Parathyroid adenoma (tissue), 2 donors: ENCODE measurements around the gene AP3B2.

ENCODE experiments used
- H2AFZ ChIP-seq: fragments of 300-600 bp; sonication (generic); one replicate; pipeline ENCODE4 v1.7.0; 2017; ENCODE audit warnings: antibody characterized with exemption, mild to moderate bottlenecking
- H3K27ac ChIP-seq: fragments of 300-600 bp; sonication (generic); one replicate; pipeline ENCODE4 v1.7.0; 2017
- H3K27me3 ChIP-seq: fragments of 300-600 bp; sonication (generic); one replicate; pipeline ENCODE4 v1.7.0; 2017; ENCODE audit warnings: low read length; ENCODE audit not compliant: control insufficient read depth, insufficient read depth
- H3K36me3 ChIP-seq: fragments of 300-600 bp; sonication (generic); one replicate; pipeline ENCODE4 v1.7.0; 2017; ENCODE audit warnings: low read length; ENCODE audit not compliant: control insufficient read depth, insufficient read depth
- H3K4me1 ChIP-seq: fragments of 300-600 bp; sonication (generic); one replicate; pipeline ENCODE4 v1.7.0; 2017; ENCODE audit warnings: control low read depth
- H3K4me2 ChIP-seq: fragments of 300-600 bp; sonication (generic); one replicate; pipeline ENCODE4 v1.7.0; 2017; ENCODE audit warnings: low read length
- H3K4me3 ChIP-seq: fragments of 300-600 bp; sonication (generic); one replicate; pipeline ENCODE4 v1.7.0; 2017; ENCODE audit warnings: low read depth, low read length
- H3K79me2 ChIP-seq: fragments of 300-600 bp; sonication (generic); one replicate; pipeline ENCODE4 v1.7.0; 2017; ENCODE audit warnings: control low read depth
- H3K9ac ChIP-seq: fragments of 300-600 bp; sonication (generic); one replicate; pipeline ENCODE4 v1.7.0; 2017; ENCODE audit warnings: mild to moderate bottlenecking
- H3K9me3 ChIP-seq: fragments of 300-600 bp; sonication (generic); one replicate; pipeline ENCODE4 v1.7.0; 2017; ENCODE audit warnings: low read length; ENCODE audit not compliant: control insufficient read depth
- TF ChIP-seq, protein P1 (sequence below): fragments of 300-600 bp; sonication (generic); IDR thresholded peaks from one replicate; pipeline ENCODE4 v1.7.0; 2017; ENCODE audit warnings: antibody characterized with exemption, mild to moderate bottlenecking
- donor health status: primary hyperparathyroidism.

Gene AP3B2

DNA sequence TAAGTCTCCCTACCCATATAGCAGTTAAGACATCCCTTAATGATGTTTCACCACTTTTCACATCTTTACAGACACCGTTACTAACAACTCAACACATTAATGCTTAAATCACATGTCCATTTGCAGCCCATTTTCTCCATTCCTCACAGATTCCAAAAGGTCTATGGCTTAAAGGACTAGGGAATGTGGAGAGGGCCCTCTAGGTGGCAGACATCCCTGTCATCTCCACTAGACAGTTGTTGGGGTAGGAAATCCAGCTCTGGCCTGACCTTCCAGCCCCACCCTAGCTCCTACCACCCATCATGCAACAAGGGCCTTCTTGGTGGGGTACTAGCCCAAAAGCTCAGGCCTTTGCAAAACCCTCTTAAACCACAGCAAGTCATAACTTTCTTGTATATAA is 87.7 kb downstream of the AP3B2 start:
- Histone ChIP-seq H2AFZ (no peak overlapping the region), H3K79me2 (no peaks in the 10 kb centered on the region), H3K36me3 (no peaks in the 10 kb centered on the region), H3K9ac (no peak overlapping the region), H3K9me3 (no peaks in the 10 kb centered on the region), H3K4me3 (no peak overlapping the region), H3K4me1 (no peaks in the 10 kb centered on the region), H3K27me3 (no peaks in the 10 kb centered on the region), H3K4me2 (no peak overlapping the region), H3K27ac (no peak overlapping the region)
- TF ChIP-seq, protein P1, sequence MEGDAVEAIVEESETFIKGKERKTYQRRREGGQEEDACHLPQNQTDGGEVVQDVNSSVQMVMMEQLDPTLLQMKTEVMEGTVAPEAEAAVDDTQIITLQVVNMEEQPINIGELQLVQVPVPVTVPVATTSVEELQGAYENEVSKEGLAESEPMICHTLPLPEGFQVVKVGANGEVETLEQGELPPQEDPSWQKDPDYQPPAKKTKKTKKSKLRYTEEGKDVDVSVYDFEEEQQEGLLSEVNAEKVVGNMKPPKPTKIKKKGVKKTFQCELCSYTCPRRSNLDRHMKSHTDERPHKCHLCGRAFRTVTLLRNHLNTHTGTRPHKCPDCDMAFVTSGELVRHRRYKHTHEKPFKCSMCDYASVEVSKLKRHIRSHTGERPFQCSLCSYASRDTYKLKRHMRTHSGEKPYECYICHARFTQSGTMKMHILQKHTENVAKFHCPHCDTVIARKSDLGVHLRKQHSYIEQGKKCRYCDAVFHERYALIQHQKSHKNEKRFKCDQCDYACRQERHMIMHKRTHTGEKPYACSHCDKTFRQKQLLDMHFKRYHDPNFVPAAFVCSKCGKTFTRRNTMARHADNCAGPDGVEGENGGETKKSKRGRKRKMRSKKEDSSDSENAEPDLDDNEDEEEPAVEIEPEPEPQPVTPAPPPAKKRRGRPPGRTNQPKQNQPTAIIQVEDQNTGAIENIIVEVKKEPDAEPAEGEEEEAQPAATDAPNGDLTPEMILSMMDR = no peak

DNA sequence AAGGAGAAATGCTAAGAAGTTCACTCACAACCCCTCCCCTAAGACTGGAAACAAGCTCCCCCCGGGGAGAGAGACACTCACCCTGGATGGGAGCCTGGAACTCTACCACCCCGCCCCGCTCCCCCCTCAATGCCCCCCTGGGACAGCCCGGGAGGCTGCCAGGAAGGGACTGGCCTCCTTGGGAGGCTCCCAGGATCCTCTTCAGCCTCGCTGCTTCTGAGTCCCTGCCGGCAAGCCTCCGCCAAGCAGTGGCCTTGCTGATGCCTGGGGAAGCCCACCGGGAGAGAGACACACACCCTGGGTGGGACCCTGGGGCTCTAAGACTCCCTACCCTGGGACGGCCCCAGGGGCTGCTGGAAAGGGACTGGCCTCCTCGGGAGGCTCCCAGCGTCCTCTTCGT is 95.9 kb downstream of the AP3B2 start:
- Histone ChIP-seq H3K27ac (peak overlapping the region; percentile 19), H3K4me1 (peaks cover 4% of the 10 kb centered on the region), H3K4me3 (no peak overlapping the region), H3K79me2 (no peaks in the 10 kb centered on the region), H3K9me3 (no peaks in the 10 kb centered on the region), H3K36me3 (no peaks in the 10 kb centered on the region), H2AFZ (no peak overlapping the region), H3K9ac (no peak overlapping the region), H3K4me2 (no peak overlapping the region), H3K27me3 (no peaks in the 10 kb centered on the region)
- TF ChIP-seq, protein P1 = no peak

DNA sequence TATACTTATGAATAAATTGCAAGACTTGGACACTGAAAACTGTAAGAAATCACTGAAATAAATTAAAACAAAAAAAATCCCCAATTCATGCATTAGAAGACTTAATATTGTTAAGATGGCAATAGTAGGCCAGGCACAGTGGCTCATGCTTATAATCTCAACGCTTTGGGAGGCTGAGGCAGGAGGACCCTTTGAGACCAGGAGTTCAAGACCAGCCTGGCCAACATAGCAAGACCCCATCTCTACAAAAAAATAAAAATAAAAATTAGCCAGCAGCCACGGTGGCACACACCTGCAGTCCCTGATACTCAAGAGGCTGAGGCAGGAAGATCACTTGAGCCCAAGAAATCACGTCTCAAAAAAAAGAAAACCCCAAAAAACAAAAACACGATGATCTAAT is 98.3 kb downstream of the AP3B2 start:
- Histone ChIP-seq H3K9ac (no peak overlapping the region), H3K79me2 (no peaks in the 10 kb centered on the region), H3K4me2 (no peak overlapping the region), H3K27ac (no peak overlapping the region), H3K36me3 (no peaks in the 10 kb centered on the region), H3K27me3 (no peaks in the 10 kb centered on the region), H3K4me3 (no peak overlapping the region), H2AFZ (no peak overlapping the region), H3K9me3 (no peaks in the 10 kb centered on the region), H3K4me1 (peaks cover 4% of the 10 kb centered on the region)
- TF ChIP-seq, protein P1 = no peak
